ENCODE results near the gene CDK17.
"Not testable (repeated sequence)": the region's sequence is repeated elsewhere in the genome, so short reads cannot be mapped to it uniquely, and the experiment has no call there.

CDK17 gene

GRCh38 chr12:96354326-96354725, 45.9 kb downstream of the CDK17 start:
- no peak for DNase-seq (ENCODE audit: low spot score)

- DNase-seq (ENCODE audit: low spot score), result no peak
Observed at GRCh38 chr12:96352161-96352835, 47.9 kb downstream of the CDK17 start.

- no peak for DNase-seq (ENCODE audit: low spot score)
Observed at GRCh38 chr12:96350982-96351381, 49.3 kb downstream of the CDK17 start.

- no peak for DNase-seq (ENCODE audit: low spot score)
Observed at GRCh38 chr12:96347130-96347699, 53.0 kb downstream of the CDK17 start.

GRCh38 chr12:96346716-96347115, 53.5 kb downstream of the CDK17 start:
- not testable (repeated sequence) for DNase-seq (ENCODE audit: low spot score)

- DNase-seq (ENCODE audit: low spot score), result no peak
Observed at GRCh38 chr12:96344124-96344695, 56.0 kb downstream of the CDK17 start.

- DNase-seq (ENCODE audit: low spot score), result peak; percentile 52
Observed at GRCh38 chr12:96343347-96343954, 56.8 kb downstream of the CDK17 start.

GRCh38 chr12:96339666-96340065, 60.6 kb downstream of the CDK17 start:
- DNase-seq (ENCODE audit: low spot score), result not testable (repeated sequence)

GRCh38 chr12:96338852-96339471, 61.3 kb downstream of the CDK17 start:
- DNase-seq (ENCODE audit: low spot score), result no peak

- DNase-seq (ENCODE audit: low spot score), result no peak
Observed at GRCh38 chr12:96337953-96338352, 62.3 kb downstream of the CDK17 start.

GRCh38 chr12:96336489-96336888, 63.8 kb downstream of the CDK17 start:
- no peak for DNase-seq (ENCODE audit: low spot score)

- DNase-seq (ENCODE audit: low spot score), result no peak
Observed at GRCh38 chr12:96335270-96335669, 65.0 kb downstream of the CDK17 start.

GRCh38 chr12:96334502-96334901, 65.7 kb downstream of the CDK17 start:
- DNase-seq (ENCODE audit: low spot score), result no peak

- no peak for DNase-seq (ENCODE audit: low spot score)
Observed at GRCh38 chr12:96329545-96329944, 70.7 kb downstream of the CDK17 start.

- no peak for DNase-seq (ENCODE audit: low spot score)
Observed at GRCh38 chr12:96329018-96329417, 71.2 kb downstream of the CDK17 start.

- no peak for DNase-seq (ENCODE audit: low spot score)
Observed at GRCh38 chr12:96327889-96328288, 72.3 kb downstream of the CDK17 start.

GRCh38 chr12:96327346-96327745, 72.9 kb downstream of the CDK17 start:
- DNase-seq (ENCODE audit: low spot score), result no peak

- no peak for DNase-seq (ENCODE audit: low spot score)
Observed at GRCh38 chr12:96326628-96327227, 73.5 kb downstream of the CDK17 start.

GRCh38 chr12:96323906-96324305, 76.3 kb downstream of the CDK17 start:
- no peak for DNase-seq (ENCODE audit: low spot score)

GRCh38 chr12:96322720-96323119, 77.5 kb downstream of the CDK17 start:
- DNase-seq (ENCODE audit: low spot score), result no peak

GRCh38 chr12:96321941-96322340, 78.3 kb downstream of the CDK17 start:
- DNase-seq (ENCODE audit: low spot score), result no peak

- not testable (repeated sequence) for DNase-seq (ENCODE audit: low spot score)
Observed at GRCh38 chr12:96317801-96318200, 82.4 kb downstream of the CDK17 start.
